NCI-H748 (cell line): ENCODE results near the gene MED7.

ENCODE experiments used
- DNase-seq: peaks from one replicate; lab custom pipeline; 2025; ENCODE audit not compliant: unreplicated experiment; lab: John Stamatoyannopoulos, UW

MED7 gene

DNA sequence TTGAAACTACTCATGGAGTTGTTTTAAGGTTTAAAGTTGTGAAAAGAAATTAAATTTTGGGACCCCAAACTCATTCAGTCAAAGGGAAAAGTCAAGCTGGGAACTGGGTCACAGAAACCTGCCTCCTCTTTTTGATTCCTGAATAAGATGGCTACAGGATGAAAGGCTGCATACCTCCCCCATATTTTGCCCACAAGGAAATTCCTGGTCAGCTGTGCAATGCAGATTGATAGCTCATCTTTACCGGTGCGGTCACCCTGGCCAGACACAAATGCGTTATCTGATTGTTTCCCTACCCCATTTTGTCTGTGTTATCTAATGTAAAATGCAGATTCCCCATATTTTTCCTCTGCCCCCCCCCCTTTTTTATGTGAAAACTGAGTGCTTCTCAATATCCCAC lies 35.2 kb downstream of the MED7 start:
- no peak for DNase-seq

DNA sequence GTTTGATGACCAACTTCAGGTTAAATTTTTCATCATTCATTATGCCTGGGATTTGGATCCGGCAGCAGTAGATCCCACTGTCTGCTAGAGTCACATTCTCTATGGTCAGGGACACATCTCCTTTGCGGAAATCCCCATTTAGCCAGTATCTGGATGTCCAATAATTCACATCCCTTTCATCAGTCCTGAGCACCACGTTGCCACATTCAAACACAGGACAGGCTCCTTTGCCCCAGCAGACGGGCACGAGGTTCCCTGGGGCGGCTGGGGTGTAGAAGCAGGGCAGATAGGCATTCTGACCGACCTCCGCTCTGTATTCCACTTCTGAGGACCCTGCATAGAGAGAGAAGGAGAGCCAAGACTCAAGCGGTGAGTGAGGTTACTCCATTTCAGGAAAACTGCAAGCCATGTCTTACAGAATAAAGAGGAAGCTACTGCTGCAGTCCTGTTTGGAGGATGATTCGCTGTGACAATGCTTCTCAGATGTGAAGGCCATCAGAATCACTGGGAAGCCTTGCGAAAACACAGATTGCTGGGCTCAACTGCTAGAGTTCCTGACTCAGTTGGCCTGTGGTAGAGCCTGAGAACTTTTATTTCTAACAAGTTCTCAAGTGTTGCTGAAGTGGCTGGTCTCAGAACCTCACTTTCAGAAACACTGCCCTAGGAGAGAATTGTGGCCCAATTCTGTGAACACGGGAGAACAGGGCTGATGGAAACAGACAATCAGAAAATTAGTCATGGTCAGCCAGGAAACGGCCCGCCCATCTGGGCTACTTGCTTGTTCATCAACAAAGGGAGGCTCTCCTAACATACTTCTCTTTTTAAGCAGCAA lies 35.8 kb downstream of the MED7 start:
- no peak for DNase-seq

DNA sequence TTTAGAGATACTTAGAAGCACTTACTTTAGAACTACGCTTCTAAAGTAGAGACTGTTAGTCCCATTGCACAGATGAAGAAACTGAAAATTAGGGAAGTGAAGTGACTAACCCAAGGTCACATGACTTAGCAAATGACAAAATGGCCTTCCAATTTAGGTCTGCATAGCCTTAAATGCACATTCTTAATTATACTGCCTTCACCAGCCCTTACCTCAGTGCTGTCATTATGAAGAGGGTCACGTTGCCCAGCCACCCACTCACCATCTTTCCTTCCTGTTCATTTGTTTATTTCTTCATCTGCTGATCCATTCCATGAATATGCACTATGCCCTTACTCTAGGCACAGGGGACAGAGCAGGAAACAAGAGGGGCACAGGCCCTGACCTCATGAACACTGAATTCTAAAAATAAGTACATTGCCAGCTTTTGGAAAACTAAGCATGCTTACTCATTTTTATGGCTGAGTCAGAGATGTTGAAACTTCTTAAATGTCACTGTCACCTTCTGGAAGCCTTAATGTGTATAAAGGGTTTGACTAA lies 42.5 kb downstream of the MED7 start:
- no peak for DNase-seq

DNA sequence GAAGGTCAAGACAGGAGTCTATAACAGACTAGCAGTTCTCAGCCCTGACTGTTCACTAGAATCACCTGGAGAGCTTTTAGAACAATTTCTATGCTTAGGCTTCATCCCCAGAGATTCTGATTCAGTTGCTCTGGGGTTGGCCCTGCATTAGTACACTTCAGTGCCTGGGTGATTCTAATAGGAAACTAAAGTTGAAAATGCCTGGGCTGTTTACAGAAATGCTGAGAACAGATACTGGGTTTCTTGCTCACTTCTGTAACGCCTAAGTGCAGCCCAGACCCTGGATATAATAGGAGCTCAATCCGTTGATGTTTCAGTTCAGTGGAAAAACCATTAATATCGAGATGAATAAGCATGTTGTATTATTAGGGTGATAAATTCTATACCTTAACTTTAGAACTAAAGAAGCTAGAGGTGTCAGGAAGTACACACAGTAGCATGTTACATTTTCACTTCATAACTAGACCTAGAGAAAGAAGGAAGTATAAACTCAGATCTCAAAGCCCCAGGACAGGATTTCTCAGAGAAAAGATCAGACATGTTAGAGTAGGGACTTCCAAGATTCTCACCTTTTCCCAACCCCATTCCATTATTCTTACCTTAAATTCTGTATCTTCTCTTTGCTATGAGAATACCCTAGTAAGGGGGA lies 54.2 kb downstream of the MED7 start:
- DNase-seq, result no peak
